H9 (cell line): Measurements from ENCODE around the gene HOXD11. TPM values are rescaled to one million over a fixed set of nuclear protein-coding genes. Genes with fewer than 3 reads are reported as not detected.

Source experiments
- DNase-seq: peaks from one replicate; pipeline ENCODE4 v3.0.0-alpha.2; 2017
- H2AFZ ChIP-seq: one replicate; pipeline ENCODE4 v1.6.1; 2013; ENCODE audit warnings: mild to moderate bottlenecking, low read length, control low read depth, moderate library complexity
- H2AK5ac ChIP-seq: 2 replicates; pipeline ENCODE4 v1.6.1; 2013; ENCODE audit warnings: low read length, control low read depth, mixed read lengths; ENCODE audit not compliant: insufficient read length
- H2BK120ac ChIP-seq: one replicate; pipeline ENCODE4 v1.6.1; 2013; ENCODE audit warnings: low read depth, mild to moderate bottlenecking, low read length, control low read depth, inconsistent platforms; ENCODE audit not compliant: poor library complexity, severe bottlenecking
- H2BK12ac ChIP-seq: 2 replicates; pipeline ENCODE4 v1.6.1; 2013; ENCODE audit warnings: low read length, control low read depth, mixed read lengths, low read depth; ENCODE audit not compliant: insufficient read length
- H2BK15ac ChIP-seq: 2 replicates; pipeline ENCODE4 v1.6.1; 2013; ENCODE audit warnings: low read depth, low read length, control low read depth
- H2BK20ac ChIP-seq: one replicate; pipeline ENCODE4 v1.6.1; 2013; ENCODE audit warnings: low read depth, mild to moderate bottlenecking, low read length, control low read depth, inconsistent platforms; ENCODE audit not compliant: poor library complexity, severe bottlenecking
- H2BK5ac ChIP-seq: 2 replicates; pipeline ENCODE4 v1.6.1; 2013; ENCODE audit warnings: low read length, control low read depth, mixed read lengths; ENCODE audit not compliant: insufficient read length
- H3K14ac ChIP-seq: 2 replicates; pipeline ENCODE4 v1.6.1; 2013; ENCODE audit warnings: low read length, control low read depth; ENCODE audit not compliant: insufficient read depth
- H3K18ac ChIP-seq: 2 replicates; pipeline ENCODE4 v1.6.1; 2013; ENCODE audit warnings: low read depth, mild to moderate bottlenecking, mixed read lengths, low read length, control low read depth; ENCODE audit not compliant: insufficient read length
- H3K23ac ChIP-seq: 2 replicates; pipeline ENCODE4 v1.6.1; 2013; ENCODE audit warnings: low read length, control low read depth, mixed read lengths, low read depth; ENCODE audit not compliant: insufficient read length
- H3K23me2 ChIP-seq: 2 replicates; pipeline ENCODE4 v1.6.1; 2013; ENCODE audit warnings: low read depth, mild to moderate bottlenecking, mixed read lengths, low read length, control low read depth; ENCODE audit not compliant: insufficient read length, poor library complexity, severe bottlenecking
- H3K27ac ChIP-seq: 2 replicates; pipeline ENCODE4 v1.5.1; 2013; ENCODE audit warnings: low read length, control low read depth, mixed read lengths, low read depth; ENCODE audit not compliant: insufficient read length
- H3K27me3 ChIP-seq: 2 replicates; pipeline ENCODE4 v1.6.1; 2013; ENCODE audit warnings: low read length, control low read depth, inconsistent platforms; ENCODE audit not compliant: insufficient read depth
- H3K4ac ChIP-seq: 2 replicates; pipeline ENCODE4 v1.6.1; 2013; ENCODE audit warnings: low read depth, mild to moderate bottlenecking, control low read depth, inconsistent platforms, low read length, moderate library complexity
- H3K4me1 ChIP-seq: 2 replicates; pipeline ENCODE4 v1.6.1; 2013; ENCODE audit warnings: low read length, control low read depth, inconsistent platforms; ENCODE audit not compliant: insufficient read depth
- H3K4me2 ChIP-seq: 2 replicates; pipeline ENCODE4 v1.6.1; 2013; ENCODE audit warnings: low read length, control low read depth, mixed read lengths; ENCODE audit not compliant: insufficient read length, insufficient read depth
- H3K56ac ChIP-seq: 2 replicates; pipeline ENCODE4 v1.6.1; 2013; ENCODE audit warnings: low read depth, mild to moderate bottlenecking, mixed read lengths, low read length, control low read depth; ENCODE audit not compliant: insufficient read length
- H3K79me1 ChIP-seq: 2 replicates; pipeline ENCODE4 v1.6.1; 2013; ENCODE audit warnings: low read depth, mild to moderate bottlenecking, moderate library complexity, low read length, control low read depth, inconsistent platforms; ENCODE audit not compliant: insufficient read depth, poor library complexity, severe bottlenecking
- H3K79me2 ChIP-seq: 2 replicates; pipeline ENCODE4 v1.6.1; 2013; ENCODE audit warnings: low read length, control low read depth, inconsistent platforms; ENCODE audit not compliant: insufficient read depth
- H3K9ac ChIP-seq: 2 replicates; pipeline ENCODE4 v1.6.1; 2013; ENCODE audit warnings: low read length, control low read depth, mixed read lengths; ENCODE audit not compliant: insufficient read length; ENCODE audit errors: extremely low read depth
- H3K9me3 ChIP-seq: one replicate; pipeline ENCODE4 v1.6.1; 2013; ENCODE audit warnings: low read depth, low read length, inconsistent platforms; ENCODE audit not compliant: control insufficient read depth
- H3T11ph ChIP-seq: one replicate; pipeline ENCODE4 v1.6.1; 2013; ENCODE audit warnings: mild to moderate bottlenecking, low read length, control low read depth, inconsistent platforms
- H4K20me1 ChIP-seq: one replicate; pipeline ENCODE4 v1.6.1; 2013; ENCODE audit not compliant: control insufficient read depth, insufficient read length, insufficient read depth
- H4K5ac ChIP-seq: 2 replicates; pipeline ENCODE4 v1.6.1; 2013; ENCODE audit warnings: low read depth, mild to moderate bottlenecking, mixed read lengths, low read length, control low read depth; ENCODE audit not compliant: insufficient read length
- H4K8ac ChIP-seq: replicated peaks from 2 replicates; pipeline ENCODE4 v1.6.1; 2013; ENCODE audit warnings: low read length, control low read depth, mixed read lengths, low read depth; ENCODE audit not compliant: insufficient read length
- H4K91ac ChIP-seq: 2 replicates; pipeline ENCODE4 v1.6.1; 2013; ENCODE audit warnings: low read depth, mild to moderate bottlenecking, moderate library complexity, mixed read lengths, low read length, control low read depth; ENCODE audit not compliant: insufficient read length
- H3K27ac Mint-ChIP-seq, 3 experiments: 2 replicates in 2 of 3; 3 replicates in 1 of 3; pipeline ENCODE4 v1.8.0; 2020 to 2021; ENCODE audit warnings: mixed read lengths in 3 of 3, mild to moderate bottlenecking in 1 of 3, moderate library complexity in 1 of 3
- H3K27me3 Mint-ChIP-seq: 2 replicates; pipeline ENCODE4 v1.8.0; 2021; ENCODE audit warnings: low read depth, mild to moderate bottlenecking, moderate library complexity, mixed read lengths
- H3K36me3 Mint-ChIP-seq, 3 experiments: 2 replicates in 2 of 3; 3 replicates in 1 of 3; pipeline ENCODE4 v1.8.0; 2020 to 2021; ENCODE audit warnings: low read depth in 3 of 3, mixed read lengths in 3 of 3; ENCODE audit not compliant: insufficient read depth in 1 of 3
- H3K4me1 Mint-ChIP-seq, 2 experiments: 2 replicates each; pipeline ENCODE4 v1.8.0; 2020; ENCODE audit warnings: mixed read lengths in 2 of 2
- H3K4me3 Mint-ChIP-seq, 2 experiments: 2 replicates in 1 of 2; 3 replicates in 1 of 2; pipeline ENCODE4 v1.8.0; 2020 to 2021; ENCODE audit warnings: mild to moderate bottlenecking in 2 of 2, mixed read lengths in 2 of 2, moderate library complexity in 1 of 2
- H3K9me3 Mint-ChIP-seq, 2 experiments: 2 replicates in 1 of 2; 3 replicates in 1 of 2; pipeline ENCODE4 v1.8.0; 2020; ENCODE audit warnings: mild to moderate bottlenecking in 2 of 2, mixed read lengths in 2 of 2, moderate library complexity in 1 of 2
- CTCF ChIP-seq: fragments of 200-600 bp; sonication (generic); conservative IDR thresholded peaks from 3 replicates; pipeline ENCODE4 v1.8.0; 2021; ENCODE audit warnings: antibody characterized with exemption, mild to moderate bottlenecking
- whole genome bisulfite sequencing: extraction: QIAGEN DNeasy Blood & Tissue Kit; methylation state at CpG from one replicate; pipeline ENCODE4 v1.1.7; 2013; ENCODE audit warnings: missing lambda C conversion rate, low lambda C conversion rate, mixed read lengths; ENCODE audit not compliant: insufficient read length; ENCODE audit errors: extremely low coverage; 5-methylcytosine and 5-hydroxymethylcytosine counted together
- total RNA-seq: library from RNA; stranded (reverse); gene quantifications from 2 replicates; pipeline ENCODE4 v1.2.1, GENCODE V29; 2021

Gene HOXD11
- total RNA-seq, 1 experiment from 2014 or later: not detected

DNA sequence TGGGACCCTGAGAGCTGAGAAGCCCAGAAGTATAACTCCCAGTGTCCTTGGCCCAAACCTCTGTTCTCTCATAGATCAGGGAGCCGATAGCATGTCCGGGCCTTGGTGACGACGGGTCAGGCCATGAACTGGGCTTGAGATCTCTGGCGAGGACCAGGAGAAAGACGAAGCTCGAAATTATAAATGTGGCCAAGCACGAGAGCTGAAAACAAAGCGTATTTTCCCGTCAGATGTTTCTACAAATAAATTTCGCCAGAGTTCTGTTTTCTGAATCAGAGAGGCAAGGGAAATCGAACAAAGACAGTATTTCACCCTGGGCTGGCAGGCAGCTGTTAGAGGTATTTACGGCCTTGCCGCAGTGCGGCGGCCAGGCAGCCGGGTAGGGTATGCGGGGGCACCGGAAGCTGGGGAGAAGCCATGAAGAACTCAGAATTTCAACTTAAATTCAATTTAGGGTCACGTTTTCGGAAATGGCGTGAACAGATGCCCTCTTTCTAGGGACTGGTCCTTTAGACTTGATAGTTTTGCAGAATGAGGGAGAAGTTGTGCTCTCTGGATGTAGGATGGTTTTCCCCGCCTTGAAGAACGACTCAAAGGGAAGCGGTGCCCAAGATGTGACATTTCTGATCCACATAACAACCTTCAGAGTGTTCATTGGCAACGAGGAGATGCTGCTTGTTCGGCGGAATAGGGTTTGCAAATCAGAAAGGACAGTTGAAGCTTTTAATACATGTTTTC lies 32.0 kb downstream of the HOXD11 start:
- no peak overlapping the region for H2BK5ac ChIP-seq
- Mint-ChIP-seq H3K9me3 (peaks cover 0 to 4% of the 10 kb centered on the region in 2 experiments; a peak in 4 of 5 replicates), H3K4me1 (peaks cover 2 to 11% of the 10 kb centered on the region in 2 experiments; a peak in 3 of 4 replicates), H3K4me3 (no peak overlapping the region), H3K27ac (no peak overlapping the region), H3K27me3 (peaks cover 98% of the 10 kb centered on the region), H3K36me3 (no peaks in the 10 kb centered on the region)
- peaks cover 89% of the 10 kb centered on the region for H3K27me3 ChIP-seq
- no peak overlapping the region for H4K5ac ChIP-seq
- no peak overlapping the region for H4K91ac ChIP-seq
- no peak for TF ChIP-seq CTCF
- H3K79me1 ChIP-seq: no peaks in the 10 kb centered on the region
- no peak overlapping the region for H2AK5ac ChIP-seq
- no CpG with 5 or more reads among the region's 28 CpGs for WGBS
- no peak overlapping the region for H2BK20ac ChIP-seq
- no peak overlapping the region for H3K4ac ChIP-seq
- H2BK120ac ChIP-seq: no peak overlapping the region
- no peak overlapping the region for H3K14ac ChIP-seq
- no peak overlapping the region for H3K9ac ChIP-seq
- no peaks in the 10 kb centered on the region for H4K20me1 ChIP-seq
- no peak overlapping the region for H4K8ac ChIP-seq
- no peak overlapping the region for H3T11ph ChIP-seq
- peak; percentile 29 for DNase-seq
- no peak overlapping the region for H3K56ac ChIP-seq
- H2AFZ ChIP-seq: no peak overlapping the region
- H2BK12ac ChIP-seq: no peak overlapping the region
- H3K4me2 ChIP-seq: no peak overlapping the region
- no peak overlapping the region for H3K27ac ChIP-seq
- H3K79me2 ChIP-seq: no peaks in the 10 kb centered on the region
- no peak overlapping the region for H3K18ac ChIP-seq
- no peak overlapping the region for H3K23ac ChIP-seq
- H3K4me1 ChIP-seq: no peaks in the 10 kb centered on the region; the same call in 1 of the 2 replicates
- peaks cover 8% of the 10 kb centered on the region for H3K23me2 ChIP-seq
- H3K9me3 ChIP-seq: no peaks in the 10 kb centered on the region
- no peak overlapping the region for H2BK15ac ChIP-seq
